Esophagus squamous epithelium (tissue), 5 donors: ENCODE measurements around the gene UNC5CL. TPM values are rescaled to one million over a fixed set of nuclear protein-coding genes. Genes with fewer than 3 reads are reported as not detected.
"Not testable (repeated sequence)": the region's sequence is repeated elsewhere in the genome, so short reads cannot be mapped to it uniquely, and the experiment has no call there.

ENCODE experiments used
- DNase-seq: peaks from one replicate; lab custom pipeline; 2025; lab: John Stamatoyannopoulos, UW
- H3K27ac ChIP-seq, 4 donors: fragments of 200-600 bp; sonication (generic); one replicate each; pipeline ENCODE4 v1.5.1; 2016 to 2019; ENCODE audit warnings: mild to moderate bottlenecking in 1 of 4
- H3K27me3 ChIP-seq, 4 donors: fragments of 200-600 bp; sonication (generic); 1 replicate in 3 of 4; 2 replicates in 1 of 4; pipeline versions ENCODE4 v1.5.1 to v1.6.0; 2017 to 2021; ENCODE audit warnings: antibody characterized with exemption in 1 of 4
- H3K36me3 ChIP-seq, 3 donors: fragments of 200-600 bp; sonication (generic); one replicate each; pipeline ENCODE4 v1.5.1; 2016 to 2019
- H3K4me1 ChIP-seq, 3 donors: fragments of 200-600 bp; sonication (generic); one replicate each; pipeline ENCODE4 v1.5.1; 2017 to 2019
- H3K4me3 ChIP-seq, 4 donors: fragments of 200-600 bp; sonication (generic); 1 replicate in 3 of 4; 2 replicates in 1 of 4; pipeline ENCODE4 v1.5.1; 2016 to 2019; ENCODE audit warnings: mild to moderate bottlenecking in 2 of 4, moderate library complexity in 1 of 4
- H3K9me3 ChIP-seq, 3 donors: fragments of 200-600 bp; sonication (generic); one replicate each; pipeline ENCODE4 v1.5.1; 2016 to 2019
- CTCF ChIP-seq, 6 experiments: fragments of 450-650 bp in 4 of 6; fragments of 200-600 bp in 2 of 6; sonication (generic) in 2 of 6; IDR thresholded peaks; one replicate each; pipeline ENCODE4 v1.5.1; 2016 to 2019; ENCODE audit warnings: antibody characterized with exemption in 6 of 6, mild to moderate bottlenecking in 4 of 6, moderate library complexity in 4 of 6
- POLR2A ChIP-seq, 4 donors: fragments of 450-650 bp; IDR thresholded peaks; one replicate each; pipeline ENCODE4 v1.6.1; 2017; ENCODE audit warnings: antibody characterized with exemption in 4 of 4, mild to moderate bottlenecking in 4 of 4, moderate library complexity in 3 of 4
- WGBS, 2 donors: methylation state at CpG; one replicate each; pipeline ENCODE4 v1.1.5; 2018; 5-methylcytosine and 5-hydroxymethylcytosine counted together
- intact Hi-C: fragments of 100-400 bp; cut with DNase I; formaldehyde crosslinking; loops from one replicate; pipeline ENCODE4 v1.15.0; 2022
- total RNA-seq, 4 donors: library from RNA; depleted of rRNA; stranded (reverse); fragments of >200 nt; gene quantifications; one replicate each; pipeline ENCODE4 v1.1.0, GENCODE V29; 2016
- donor health status: DM: yes; HTN: yes; CAD: no.

The UNC5CL gene
- total RNA-seq, 4 donors from 2014 or later = 0.42 to 1.2 (median 0.81) TPM

GRCh38 chr6:41023114-41023513 is 15.9 kb downstream of the UNC5CL start:
- TF ChIP-seq CTCF (IDR thresholded peaks at IDR 0.05) (no peak), POLR2A (IDR thresholded peaks at IDR 0.05) (no peak)
- Histone ChIP-seq H3K4me1 (peaks cover 6 to 23% (median 9%) of the 10 kb centered on the region in 3 donors), H3K36me3 (no peaks in the 10 kb centered on the region), H3K9me3 (peaks cover 0 to 5% (median 0%) of the 10 kb centered on the region in 3 donors), H3K27ac (no peak overlapping the region), H3K27me3 (no peaks in the 10 kb centered on the region), H3K4me3 (no peak overlapping the region)
- 95 to 100% methylated on average over 3 of the region's 3 CpGs for WGBS, 2 donors
- intact Hi-C loops = loop anchor here (10.0 kb wide), 1 partner anchor 128 kb away; no protein-coding TSS in a partner anchor
- DNase-seq = no peak

GRCh38 chr6:41022294-41022693 is 16.7 kb downstream of the UNC5CL start:
- Histone ChIP-seq H3K27me3 (no peaks in the 10 kb centered on the region), H3K4me1 (peaks cover under 1 to 15% (median 1%) of the 10 kb centered on the region in 3 donors), H3K36me3 (no peaks in the 10 kb centered on the region), H3K9me3 (peaks cover 0 to 5% (median 0%) of the 10 kb centered on the region in 3 donors), H3K27ac (no peak overlapping the region), H3K4me3 (no peak overlapping the region)
- intact Hi-C loops = loop anchor here (10.0 kb wide), 1 partner anchor 127 kb away; no protein-coding TSS in a partner anchor
- DNase-seq = no peak
- TF ChIP-seq POLR2A (IDR thresholded peaks at IDR 0.05) (no peak), CTCF (IDR thresholded peaks at IDR 0.05) (no peak)

GRCh38 chr6:41021832-41022231 is 17.2 kb downstream of the UNC5CL start:
- H3K36me3 ChIP-seq = no peaks in the 10 kb centered on the region
- no peak overlapping the region for H3K27ac ChIP-seq
- 79 to 89% methylated on average over 3 of the region's 3 CpGs for WGBS, 2 donors
- no peak for TF ChIP-seq POLR2A (IDR thresholded peaks at IDR 0.05)
- TF ChIP-seq CTCF (IDR thresholded peaks at IDR 0.05) = no peak
- DNase-seq = no peak
- no peaks in the 10 kb centered on the region for H3K27me3 ChIP-seq
- H3K9me3 ChIP-seq = peaks cover 0 to 5% (median 0%) of the 10 kb centered on the region in 3 donors
- intact Hi-C loops = loop anchor here (10.0 kb wide), 1 partner anchor 127 kb away; no protein-coding TSS in a partner anchor
- no peak overlapping the region for H3K4me3 ChIP-seq
- peaks cover 0 to 10% (median 0%) of the 10 kb centered on the region in 3 donors for H3K4me1 ChIP-seq

GRCh38 chr6:41017663-41018062 is 21.4 kb downstream of the UNC5CL start:
- no peak for DNase-seq
- H3K27ac ChIP-seq = no peak overlapping the region
- intact Hi-C loops = no loop called here
- WGBS, 2 donors = no CpG with 5 or more reads among the region's 1 CpG
- H3K27me3 ChIP-seq = no peaks in the 10 kb centered on the region
- peaks cover 0 to 10% (median 0%) of the 10 kb centered on the region in 3 donors for H3K4me1 ChIP-seq
- TF ChIP-seq POLR2A (IDR thresholded peaks at IDR 0.05) (no peak), CTCF (IDR thresholded peaks at IDR 0.05) (no peak)
- peaks cover 0 to 5% (median 0%) of the 10 kb centered on the region in 3 donors for H3K9me3 ChIP-seq
- H3K4me3 ChIP-seq = no peak overlapping the region
- no peaks in the 10 kb centered on the region for H3K36me3 ChIP-seq

- H3K36me3 ChIP-seq, intact Hi-C loops, DNase-seq, H3K4me3 ChIP-seq, H3K27me3 ChIP-seq, H3K4me1 ChIP-seq, H3K9me3 ChIP-seq, H3K27ac ChIP-seq: not testable (repeated sequence)
- 98 to 100% methylated on average over 5 of the region's 5 CpGs for WGBS, 2 donors
Observed at GRCh38 chr6:41015860-41016259, 23.2 kb downstream of the UNC5CL start.

- Histone ChIP-seq H3K27me3 (no peaks in the 10 kb centered on the region), H3K4me3 (no peak overlapping the region), H3K9me3 (no peaks in the 10 kb centered on the region), H3K27ac (no peak overlapping the region), H3K4me1 (no peaks in the 10 kb centered on the region), H3K36me3 (no peaks in the 10 kb centered on the region)
- TF ChIP-seq CTCF (IDR thresholded peaks at IDR 0.05) = no peak
- TF ChIP-seq POLR2A (IDR thresholded peaks at IDR 0.05) = no peak
- intact Hi-C loops = no loop called here
- 80% methylated on average over 4 of the region's 4 CpGs for WGBS, 2 donors
- DNase-seq = no peak
Observed at GRCh38 chr6:41014780-41015179, 24.2 kb downstream of the UNC5CL start.
